Stimulated activated CD4-positive, alpha-beta T cell treated with anti-CD3 and anti-CD28 coated beads, Interleukin-4, amount 100 ng/mL, for 48 hours (primary cell): ENCODE results near the gene ELN.
"Not testable (repeated sequence)": the region's sequence is repeated elsewhere in the genome, so short reads cannot be mapped to it uniquely, and the experiment has no call there.

Experiments used
- DNase-seq, 2 donors: peaks; one replicate each; pipeline ENCODE4 v3.0.0-alpha.2; 2020; ENCODE audit warnings: low read depth in 2 of 2

The ELN gene

DNA sequence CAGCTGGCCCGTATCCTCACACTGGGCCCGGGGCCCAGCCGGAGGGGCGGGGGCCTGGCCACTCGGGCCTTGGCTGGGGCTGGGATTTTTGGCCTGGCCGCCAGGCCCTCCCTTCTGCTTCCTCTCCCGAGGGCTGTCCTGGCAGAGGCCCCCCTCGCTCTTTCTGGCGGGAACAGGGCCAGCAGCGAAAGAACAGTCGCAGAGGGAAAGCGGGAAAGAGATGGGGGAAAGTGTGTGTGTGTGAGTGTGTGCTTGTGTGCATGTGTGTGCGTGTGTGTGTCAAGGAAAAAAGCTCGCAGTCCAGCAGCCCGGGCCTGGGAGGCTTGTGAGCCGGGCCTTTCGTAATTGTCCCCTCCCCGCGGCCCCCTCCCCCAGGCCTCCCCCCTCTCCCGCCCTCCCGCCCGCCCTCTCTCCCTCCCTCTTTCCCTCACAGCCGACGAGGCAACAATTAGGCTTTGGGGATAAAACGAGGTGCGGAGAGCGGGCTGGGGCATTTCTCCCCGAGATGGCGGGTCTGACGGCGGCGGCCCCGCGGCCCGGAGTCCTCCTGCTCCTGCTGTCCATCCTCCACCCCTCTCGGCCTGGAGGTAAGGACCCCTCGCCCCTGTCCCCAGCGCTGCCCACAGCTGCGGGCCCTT, at the start of gene ELN:
Gene ELN (plus strand): TSS at position 491 of the 638 bp plus-strand sequence. CDS start 15 bp downstream, at position 506.
- no peak for DNase-seq

DNA sequence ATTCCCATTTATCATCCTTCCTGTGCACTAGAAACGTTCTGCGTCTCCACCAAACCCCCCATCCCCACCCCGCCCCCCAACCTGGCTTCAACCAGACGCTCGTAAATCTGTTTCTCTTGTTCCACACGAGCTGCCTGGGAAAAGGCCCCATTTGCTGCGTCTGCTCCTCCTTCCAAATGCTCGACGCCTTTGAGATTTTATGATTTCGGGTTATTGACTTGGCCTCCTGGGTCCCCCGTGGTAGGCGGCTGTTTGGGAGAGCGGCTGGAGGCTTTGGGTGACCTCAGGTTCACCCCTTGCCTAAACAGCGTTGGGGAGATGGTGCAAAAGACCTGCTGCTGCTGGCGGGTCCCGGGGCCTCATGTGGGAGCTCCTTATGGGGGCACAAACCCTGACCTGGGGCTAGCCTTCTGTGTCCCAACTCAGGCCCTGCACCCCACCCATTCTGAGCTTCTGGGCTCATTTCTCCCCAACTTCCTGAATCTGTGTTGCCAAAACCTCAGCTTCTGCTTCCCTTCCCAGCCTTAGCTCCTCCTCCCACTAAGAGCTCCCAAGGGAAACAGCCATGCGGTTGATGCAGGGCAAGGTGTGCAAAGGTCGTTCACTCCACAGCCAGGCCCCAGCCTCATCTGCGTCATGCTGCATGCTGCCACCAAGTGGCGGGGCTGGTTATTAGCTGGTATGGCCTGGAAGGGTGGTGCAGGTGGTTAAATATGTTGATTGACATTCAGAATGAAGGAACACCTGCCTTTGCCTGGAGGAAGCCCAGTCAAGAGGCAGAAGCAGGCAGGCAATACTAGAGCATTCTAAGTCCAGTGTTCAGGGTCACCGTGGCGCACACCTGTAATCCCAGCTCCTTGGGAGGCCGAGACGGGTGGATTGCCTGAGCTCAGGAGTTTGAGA, 49.1 kb upstream of the ELN start:
- peak in 1 of 2 donors; percentile 20 for DNase-seq

DNA sequence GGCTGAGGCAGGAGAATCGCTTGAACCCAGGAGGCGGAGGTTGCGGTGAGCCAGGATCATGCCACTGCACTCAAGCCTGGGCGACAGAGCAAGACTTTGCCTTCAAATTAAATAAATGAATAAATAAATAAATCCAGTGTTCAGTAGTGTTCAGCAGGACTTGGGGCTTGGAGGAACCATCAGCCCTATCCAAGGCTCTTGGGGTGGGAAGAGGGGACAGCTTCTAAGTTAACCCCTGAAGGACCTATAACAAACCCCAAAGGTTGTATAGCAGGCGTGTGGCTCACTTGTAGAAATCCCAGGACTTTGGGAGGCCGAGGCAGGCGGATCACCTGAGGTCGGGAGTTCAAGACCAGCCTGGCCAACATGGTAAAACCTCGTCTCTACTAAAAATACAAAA, 48.3 kb upstream of the ELN start:
- not testable (repeated sequence) for DNase-seq

DNA sequence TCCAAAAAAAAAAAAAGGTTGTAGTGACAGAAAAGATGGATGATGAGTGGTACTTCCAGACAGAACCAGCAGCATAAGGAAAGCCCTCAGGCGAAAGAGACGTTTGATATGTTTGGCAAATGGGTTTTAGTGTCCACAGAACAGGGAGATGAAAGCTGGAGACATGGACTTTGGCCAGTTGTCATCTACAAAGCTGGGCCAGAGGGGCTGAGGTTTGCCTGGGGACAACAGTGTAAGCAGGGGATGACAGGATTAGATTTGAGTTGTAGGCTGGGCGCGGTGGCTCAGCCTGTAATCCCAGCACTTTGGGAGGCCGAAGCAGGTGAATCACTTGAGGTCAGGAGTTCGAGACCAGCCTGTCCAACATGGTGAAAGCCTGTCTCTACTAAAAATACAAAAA, 47.8 kb upstream of the ELN start:
- no peak for DNase-seq

DNA sequence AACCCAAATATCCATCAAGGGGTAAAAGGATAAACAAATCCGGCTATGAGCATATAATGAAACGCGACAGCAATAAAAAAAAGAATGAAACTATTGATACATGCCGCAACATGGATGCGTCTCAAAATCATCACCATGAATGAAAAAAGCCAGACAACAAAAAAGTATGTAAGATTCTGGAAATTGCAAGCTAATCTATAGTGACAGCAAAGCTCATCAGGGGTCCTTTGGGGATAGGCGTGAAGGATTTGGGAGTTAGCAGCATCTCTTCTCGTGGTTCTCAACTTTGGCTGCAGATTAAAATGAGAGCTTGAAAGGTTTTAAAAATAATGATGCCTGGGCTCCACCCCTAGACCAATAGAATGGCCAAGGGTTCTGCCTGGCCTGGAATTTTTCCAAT, 46.0 kb upstream of the ELN start:
- DNase-seq, result no peak

DNA sequence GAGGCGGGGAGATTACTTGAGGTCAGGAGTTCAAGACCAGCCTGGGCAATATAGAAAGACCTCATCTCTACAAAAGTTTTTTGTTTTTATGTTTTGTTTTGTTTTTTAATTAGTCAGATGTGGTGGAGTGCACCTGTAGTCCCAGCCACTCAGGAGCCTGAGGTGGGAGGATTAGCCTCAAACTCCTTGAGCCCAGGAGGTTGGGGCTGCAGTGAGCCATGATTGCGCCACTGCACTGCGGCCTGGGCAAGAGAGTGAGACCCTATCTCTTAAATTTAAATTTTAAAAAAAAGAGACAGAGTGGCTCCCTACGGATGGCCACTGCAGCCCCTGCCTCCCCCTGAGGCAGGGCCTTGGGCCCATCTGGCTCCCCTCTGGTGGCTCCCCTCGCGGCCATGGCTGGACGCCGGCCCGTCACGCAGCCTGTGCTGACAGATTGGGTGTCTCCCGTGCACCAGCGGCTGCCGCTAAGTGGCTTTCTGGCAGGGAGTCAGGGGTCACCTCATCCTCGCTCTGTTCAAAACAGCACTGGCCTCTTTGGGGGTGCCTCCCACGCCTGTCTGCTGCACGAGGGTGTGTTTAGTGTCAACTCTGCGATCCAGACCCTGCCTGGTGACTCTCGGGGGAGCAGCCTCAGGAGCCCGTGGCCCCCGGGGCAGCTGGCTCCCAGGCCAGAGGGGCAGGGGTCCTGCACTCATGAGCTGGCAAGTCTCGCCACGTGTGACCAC, 44.4 kb upstream of the ELN start:
- no peak for DNase-seq

DNA sequence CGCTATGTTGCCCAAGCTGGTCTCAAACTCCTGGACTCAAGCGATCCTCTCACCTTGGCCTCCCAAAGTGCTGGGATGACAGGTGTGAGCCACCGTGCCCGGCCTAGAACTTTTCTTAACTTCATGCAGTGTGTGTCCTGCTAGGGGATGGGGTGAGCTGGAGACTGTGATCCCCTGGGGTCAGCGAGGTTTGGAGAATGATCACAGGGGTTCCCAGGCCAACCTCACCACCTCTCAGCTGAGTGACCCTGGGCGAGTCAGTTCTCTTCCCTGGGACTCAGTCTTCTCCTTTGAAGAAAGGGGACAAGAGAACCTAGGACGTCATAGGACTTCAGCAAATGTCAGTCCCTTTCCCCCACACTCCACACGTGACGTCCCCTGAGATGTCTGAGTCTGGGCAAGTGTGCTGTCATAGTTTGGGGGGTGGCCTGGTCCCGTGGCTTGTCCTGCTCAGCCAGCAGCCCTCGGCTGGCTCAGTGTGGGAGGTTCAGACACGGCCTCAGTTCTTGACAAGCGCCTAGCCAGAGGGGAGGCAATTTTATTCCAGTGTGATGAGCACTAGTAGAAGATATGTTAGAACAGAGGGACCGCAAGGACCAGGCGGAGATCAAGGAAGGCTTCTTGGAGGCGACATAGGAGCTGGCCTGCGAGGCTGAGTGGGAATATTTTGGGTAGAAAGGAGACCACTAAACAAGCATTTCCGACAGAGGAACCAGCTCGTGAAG, 43.3 kb upstream of the ELN start:
- DNase-seq, result no peak

DNA sequence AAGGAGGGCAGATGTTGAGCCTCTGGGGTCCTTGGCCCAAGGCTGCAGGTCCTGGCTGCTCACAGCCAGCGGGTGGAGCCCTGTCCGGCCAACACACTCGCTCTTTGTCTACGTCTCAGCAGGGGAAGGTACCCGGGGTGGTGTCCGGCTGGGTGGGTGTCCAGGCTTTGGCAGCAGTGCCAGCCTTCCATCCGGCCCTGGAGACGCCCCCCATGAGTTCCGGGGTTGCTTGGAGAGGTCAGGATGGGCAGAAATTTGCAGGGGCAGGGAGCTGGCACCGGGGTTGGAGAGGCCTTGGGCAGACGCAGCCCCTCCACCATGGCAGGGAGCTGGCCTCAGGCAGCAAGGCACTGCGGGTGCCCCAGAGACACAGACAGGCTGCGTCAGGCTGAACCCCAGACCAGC, 42.2 kb upstream of the ELN start:
- DNase-seq, result no peak

DNA sequence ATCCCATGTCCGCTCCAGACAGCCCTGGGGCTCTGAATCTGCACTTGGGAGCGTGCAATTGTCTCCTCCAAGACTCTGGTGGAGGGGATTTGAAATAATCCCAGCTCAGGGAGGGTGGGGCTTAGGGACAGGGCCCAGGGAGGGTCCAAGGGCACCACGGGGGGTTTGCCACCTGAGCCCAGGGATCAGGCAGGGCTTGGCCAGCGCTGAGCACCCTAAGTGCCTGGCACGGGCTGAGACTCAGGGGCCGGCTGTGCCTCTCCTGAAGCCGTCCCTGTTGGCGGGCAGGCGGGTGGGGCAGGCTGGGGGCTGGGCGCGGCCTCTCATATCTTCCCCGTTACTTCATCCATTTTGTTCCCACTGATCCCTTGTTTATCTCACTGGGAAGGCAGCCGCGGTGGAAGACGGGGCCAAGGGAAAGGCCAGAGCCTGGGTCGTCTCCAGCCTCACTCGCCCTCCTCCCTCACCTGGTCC, 41.8 kb upstream of the ELN start:
- DNase-seq, result no peak

DNA sequence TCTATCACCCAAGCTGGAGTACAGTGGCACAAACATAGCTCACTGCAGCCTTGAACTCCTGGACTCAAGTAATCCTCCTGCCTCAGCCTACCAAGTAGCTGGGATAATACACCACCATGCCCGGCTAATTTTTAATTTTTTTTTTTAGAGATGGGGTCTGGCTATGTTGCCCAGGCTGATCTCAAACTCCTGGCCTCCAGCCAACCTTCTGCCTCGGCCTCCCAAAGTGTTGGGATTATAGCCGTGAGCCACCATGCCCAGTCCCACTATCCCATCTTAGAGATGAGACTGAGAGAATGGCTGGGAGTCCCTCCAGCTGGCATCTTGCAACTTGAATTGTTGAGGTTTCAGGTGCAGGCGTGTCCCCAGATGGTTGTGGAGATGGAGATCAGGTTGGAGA, 40.7 kb upstream of the ELN start:
- no peak for DNase-seq

DNA sequence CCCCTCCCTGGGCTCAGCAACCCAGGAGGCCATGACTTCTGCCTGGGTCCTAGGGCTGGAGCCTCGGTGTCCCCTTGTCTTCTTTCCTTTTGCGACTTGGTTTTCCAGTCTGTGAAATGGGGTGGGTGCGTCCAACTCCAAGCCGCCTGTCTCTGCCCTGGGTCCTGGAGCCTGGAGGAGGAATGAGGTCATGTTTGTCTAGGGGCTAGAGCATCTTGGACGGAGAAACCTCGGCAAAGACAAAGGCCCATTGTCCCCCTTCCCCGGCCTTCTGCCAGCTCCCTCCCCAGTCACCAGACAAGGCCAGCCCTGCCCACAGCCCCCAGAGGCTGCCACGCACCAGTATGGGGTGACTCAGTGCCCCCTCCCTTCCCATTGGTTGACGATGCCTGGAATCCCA, 39.8 kb upstream of the ELN start:
- no peak for DNase-seq

DNA sequence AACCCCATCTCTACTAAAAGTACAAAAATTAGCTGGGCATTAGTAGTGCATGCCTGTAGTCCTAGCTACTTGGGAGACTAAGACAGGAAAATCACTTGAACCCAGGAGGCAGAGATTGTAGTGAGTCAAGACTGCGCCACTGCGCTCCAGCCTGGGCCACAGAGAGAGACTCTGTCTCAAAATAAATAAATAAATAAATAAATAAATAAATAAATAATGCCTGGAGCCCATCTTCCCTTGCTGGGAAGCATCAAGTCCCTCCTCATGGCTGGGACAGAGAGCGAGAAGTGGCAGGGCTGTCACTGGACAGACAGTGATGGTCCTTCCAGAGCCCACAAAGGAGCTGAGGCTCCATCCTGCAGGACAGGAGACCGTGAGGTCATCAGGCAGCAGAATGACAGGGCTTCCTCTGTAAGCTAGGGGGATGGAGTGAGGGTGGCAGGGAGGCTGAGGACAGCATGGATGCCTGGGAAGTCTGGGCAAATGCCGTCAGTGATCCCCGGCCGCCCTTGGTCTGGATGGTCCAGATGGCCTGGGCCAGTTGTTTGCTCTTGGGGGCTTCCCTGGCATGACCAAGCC, 36.4 kb upstream of the ELN start:
- no peak for DNase-seq

DNA sequence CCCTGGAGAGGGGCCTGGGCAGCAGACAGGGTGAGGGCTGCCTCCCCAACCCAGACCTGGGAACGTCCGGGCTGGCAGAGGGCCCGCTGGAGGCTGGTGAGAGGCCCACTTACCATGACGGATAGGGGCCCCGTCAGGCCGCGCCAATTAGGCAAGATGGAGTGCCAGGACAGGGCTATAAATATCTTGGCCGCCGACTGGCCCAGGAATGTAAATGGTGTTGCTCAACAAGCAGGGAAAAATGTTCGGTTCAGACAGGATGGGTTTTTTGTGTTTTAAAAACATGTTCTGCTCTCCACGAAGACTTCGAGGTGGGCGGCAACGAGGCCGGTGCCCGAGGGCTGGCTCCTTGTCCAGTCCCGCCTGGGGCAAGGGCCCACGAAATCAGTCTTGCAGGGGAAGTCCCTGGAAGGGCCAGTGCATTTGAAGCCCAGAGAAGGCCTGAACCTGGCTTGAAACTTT, 35.8 kb upstream of the ELN start:
- no peak for DNase-seq

DNA sequence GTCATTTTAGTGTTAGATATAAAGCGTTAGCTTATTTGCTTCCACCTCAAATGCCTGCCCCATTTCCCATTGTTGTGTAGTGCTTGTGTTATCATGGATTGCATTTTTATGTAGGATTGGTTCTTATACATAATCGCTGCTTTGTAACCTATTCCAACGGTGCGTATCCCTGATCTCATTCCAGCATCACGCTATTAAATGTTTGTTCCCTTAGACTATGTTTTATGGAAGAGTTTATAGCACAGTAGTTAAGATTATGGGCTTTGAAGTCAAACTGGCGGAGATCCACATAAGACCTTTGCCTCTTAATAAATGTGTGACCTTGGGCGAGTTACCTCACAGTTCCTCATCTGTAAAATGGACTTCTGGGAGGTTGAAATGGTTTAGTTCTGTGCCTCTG, 34.0 kb upstream of the ELN start:
- DNase-seq, result no peak

DNA sequence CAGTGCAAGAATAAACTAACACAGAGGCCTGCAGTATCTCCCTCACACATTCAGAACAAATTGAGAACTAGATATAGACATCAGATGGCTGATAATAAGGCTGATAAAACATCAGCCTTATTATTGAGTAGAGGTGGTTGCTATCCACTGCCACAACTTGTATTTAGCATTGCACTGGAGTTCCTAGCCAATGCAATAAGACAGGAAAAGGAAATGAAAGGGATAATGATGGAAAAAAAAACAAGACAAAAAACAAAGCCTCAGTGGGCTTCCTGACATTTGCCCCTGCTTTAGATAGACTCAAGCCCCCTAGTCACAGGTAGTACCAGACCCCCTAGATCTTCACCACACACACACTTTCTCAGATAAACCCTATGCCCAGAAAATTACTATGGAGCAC, 33.2 kb upstream of the ELN start:
- DNase-seq, result no peak

DNA sequence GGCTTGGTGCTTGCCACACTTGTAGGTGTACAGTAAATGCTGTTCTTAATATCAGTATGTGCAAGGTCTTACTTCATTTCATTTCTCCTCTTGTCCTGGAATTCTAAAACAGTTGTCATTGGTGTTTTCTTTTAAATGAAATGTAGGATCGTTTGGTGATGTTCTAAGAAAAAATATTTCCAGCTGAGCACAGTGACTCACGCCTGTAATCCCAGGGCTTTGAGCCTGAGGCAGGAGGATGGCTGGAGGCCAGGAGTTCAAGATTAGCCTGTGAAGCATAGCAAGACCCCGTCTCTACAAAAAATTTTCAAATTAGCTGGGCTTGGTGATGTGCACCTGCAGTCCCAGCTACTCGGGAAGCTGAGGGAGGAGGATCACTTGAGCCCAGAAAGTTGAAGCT, 32.6 kb upstream of the ELN start:
- DNase-seq, result no peak

DNA sequence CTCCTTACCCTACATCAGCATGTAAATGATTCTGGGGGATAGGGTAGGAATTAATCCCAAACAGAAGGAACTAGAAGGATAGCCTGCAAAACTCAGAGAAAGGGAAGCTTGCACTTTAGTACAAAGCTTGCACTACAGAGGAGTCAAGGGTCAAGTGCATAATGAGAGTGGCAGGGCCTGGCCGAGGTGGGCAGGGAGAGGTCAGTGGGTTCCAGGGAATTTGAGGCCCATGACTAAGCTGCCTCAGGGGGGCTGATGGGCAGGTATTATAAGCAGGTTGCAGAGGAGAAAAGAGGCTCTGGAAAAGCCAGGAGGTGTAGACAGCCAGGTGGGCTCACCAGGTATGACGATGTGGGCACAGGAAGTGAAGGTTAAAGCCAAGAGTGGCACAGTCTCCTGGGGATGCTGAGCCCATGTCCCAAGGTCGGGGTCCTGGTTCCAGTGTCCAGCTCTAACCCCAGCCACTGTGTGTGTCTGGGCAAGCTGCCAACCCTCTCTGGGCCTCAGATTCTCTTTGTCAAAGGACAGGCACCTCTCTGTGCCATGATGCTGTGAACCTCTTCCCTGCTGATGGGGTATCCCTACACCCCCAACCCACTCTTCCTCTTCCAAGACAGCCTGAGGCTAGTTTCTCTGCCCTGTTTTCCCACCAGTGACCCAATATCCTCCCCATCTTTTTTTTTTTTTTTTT, 32.0 kb upstream of the ELN start:
- DNase-seq, result no peak

DNA sequence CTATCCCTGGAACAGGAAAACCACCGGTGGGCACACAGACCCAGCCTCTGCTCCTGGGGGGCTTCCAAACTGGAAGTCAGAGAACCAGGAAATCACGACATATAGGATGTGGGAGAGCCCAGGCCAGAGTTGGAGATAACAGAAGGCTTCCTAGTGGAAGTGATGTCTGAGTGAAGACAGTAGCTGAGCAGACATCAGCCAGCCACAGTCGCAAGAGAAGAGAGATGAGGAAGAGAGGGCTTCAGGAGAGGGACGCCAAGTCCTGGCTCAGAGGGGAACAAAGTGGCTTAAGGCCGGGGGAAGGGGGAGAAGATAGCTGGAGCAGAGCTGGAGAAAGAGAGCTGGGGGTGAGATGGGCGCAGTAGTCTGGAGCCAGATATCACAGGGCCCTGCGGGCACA, 30.9 kb upstream of the ELN start:
- no peak for DNase-seq

DNA sequence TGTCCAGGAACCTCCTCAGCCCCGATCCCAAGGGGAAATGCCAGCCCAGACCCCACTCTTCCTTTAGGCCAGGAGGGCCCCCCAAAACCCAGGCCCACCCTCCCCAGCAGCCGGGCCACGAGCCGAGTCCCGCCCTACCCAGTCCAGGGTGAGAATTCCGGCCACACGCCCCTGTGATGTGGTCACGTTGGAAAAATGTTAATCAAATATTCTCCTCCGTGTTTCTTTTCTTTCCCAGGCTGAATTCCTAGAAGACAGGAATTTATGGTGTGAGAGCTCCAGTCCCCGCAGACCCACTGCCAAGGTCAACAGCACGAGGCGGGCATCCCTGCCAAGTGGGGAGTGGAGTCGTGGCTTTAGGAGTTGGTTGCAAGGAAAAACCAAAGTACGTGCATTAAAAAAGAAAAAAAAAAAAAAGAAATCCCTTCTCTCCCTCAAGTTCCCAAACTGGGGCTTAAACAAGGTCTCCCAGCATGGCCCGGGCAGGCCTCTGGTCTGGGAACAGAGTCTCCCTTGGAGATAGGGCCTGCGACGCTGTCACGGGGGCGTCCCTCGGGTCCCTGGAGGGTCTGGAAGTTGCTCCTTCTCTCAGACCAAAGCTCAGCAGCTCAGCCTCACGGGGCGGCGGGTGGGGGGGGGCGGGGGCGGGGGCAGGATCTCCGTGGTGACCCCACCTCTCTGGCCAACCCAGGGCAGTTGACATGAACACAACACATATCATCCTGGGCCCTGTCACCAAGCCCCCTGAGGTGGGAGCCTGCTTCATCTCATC, 28.1 kb upstream of the ELN start:
- DNase-seq, result no peak
